Activated T-helper 17 cell treated with anti-CD3 and anti-CD28 coated beads, Interleukin-2, amount 50 U/mL, for 72 hours (primary cell): ENCODE results near the gene HEXIM1. TPM values are rescaled to one million over a fixed set of nuclear protein-coding genes. Genes with fewer than 3 reads are reported as not detected.

Source experiments
- ATAC-seq: fragments of 150-1000 bp; cut with Tn5 transposase; replicated peaks from 2 replicates; pipeline ENCODE4 v1.10.0; 2021; ENCODE audit warnings: mild to moderate bottlenecking, moderate library complexity
- H3K27ac Mint-ChIP-seq: one replicate; pipeline ENCODE4 v1.8.0; 2022; ENCODE audit warnings: mixed read lengths
- H3K27me3 Mint-ChIP-seq: one replicate; pipeline ENCODE4 v1.8.0; 2022; ENCODE audit warnings: mixed read lengths
- H3K36me3 Mint-ChIP-seq: one replicate; pipeline ENCODE4 v1.8.0; 2022; ENCODE audit warnings: low read depth, mild to moderate bottlenecking, mixed read lengths
- H3K4me1 Mint-ChIP-seq: one replicate; pipeline ENCODE4 v1.8.0; 2022; ENCODE audit warnings: mixed read lengths
- H3K4me3 Mint-ChIP-seq: one replicate; pipeline ENCODE4 v1.8.0; 2022; ENCODE audit warnings: mild to moderate bottlenecking, mixed read lengths
- H3K9me3 Mint-ChIP-seq: one replicate; pipeline ENCODE4 v1.8.0; 2022; ENCODE audit warnings: mixed read lengths
- total RNA-seq, 2 donors: library from RNA; stranded (reverse); gene quantifications; one replicate each; pipeline ENCODE4 v1.2.3, GENCODE V29; 2022

HEXIM1 gene
- total RNA-seq, 2 donors from 2014 or later = 45.9 to 66.4 TPM

- Mint-ChIP-seq H3K9me3 (no peaks in the 10 kb centered on the region), H3K27ac (no peak overlapping the region), H3K27me3 (no peaks in the 10 kb centered on the region), H3K4me3 (peak overlapping the region; percentile 42), H3K4me1 (peaks cover 7% of the 10 kb centered on the region), H3K36me3 (no peaks in the 10 kb centered on the region)
- no peak for ATAC-seq
These were observed 17.3 kb upstream of the HEXIM1 start for GRCh38 chr17:45130681-45131615.

- H3K4me3 Mint-ChIP-seq = peak overlapping the region; percentile 42
- no peaks in the 10 kb centered on the region for H3K9me3 Mint-ChIP-seq
- H3K36me3 Mint-ChIP-seq = no peaks in the 10 kb centered on the region
- H3K4me1 Mint-ChIP-seq = peaks cover 7% of the 10 kb centered on the region
- no peak overlapping the region for H3K27ac Mint-ChIP-seq
- H3K27me3 Mint-ChIP-seq = no peaks in the 10 kb centered on the region
- ATAC-seq = peak; percentile 1
These were observed 16.5 kb upstream of the HEXIM1 start for GRCh38 chr17:45131616-45132319.

GRCh38 chr17:45132320-45132571, 16.0 kb upstream of the HEXIM1 start, which contains the start of gene PLCD3:
Gene PLCD3 (minus strand): TSS chr17:45132515. CDS start chr17:45132410, 105 bp downstream.
- Mint-ChIP-seq H3K9me3 (no peaks in the 10 kb centered on the region), H3K36me3 (no peaks in the 10 kb centered on the region), H3K4me3 (peak within 1 kb of the TSS; percentile 82), H3K4me1 (peaks cover 7% of the 10 kb centered on the region), H3K27me3 (no peaks in the 10 kb centered on the region), H3K27ac (peak within 1 kb of the TSS; percentile 33)
- no peak for ATAC-seq

GRCh38 chr17:45132572-45133463, 15.5 kb upstream of the HEXIM1 start:
- Mint-ChIP-seq H3K9me3 (no peaks in the 10 kb centered on the region), H3K4me1 (peaks cover 7% of the 10 kb centered on the region), H3K27me3 (no peaks in the 10 kb centered on the region), H3K4me3 (peak overlapping the region; percentile 82), H3K36me3 (no peaks in the 10 kb centered on the region), H3K27ac (peak overlapping the region; percentile 33)
- ATAC-seq = peak; percentile 55

- Mint-ChIP-seq H3K36me3 (no peaks in the 10 kb centered on the region), H3K27me3 (no peaks in the 10 kb centered on the region), H3K9me3 (no peaks in the 10 kb centered on the region), H3K27ac (peak within 1 kb of the TSS; percentile 49), H3K4me1 (peaks cover 7% of the 10 kb centered on the region), H3K4me3 (peak within 1 kb of the TSS; percentile 80)
- peak; percentile 89 for ATAC-seq
These were observed 12.9 kb upstream of the HEXIM1 start, which contains the start of gene ACBD4 for GRCh38 chr17:45135192-45135977. Gene ACBD4 (plus strand): TSS chr17:45135687. CDS start chr17:45136145, 458 bp downstream.

GRCh38 chr17:45135978-45136791, 12.1 kb upstream of the HEXIM1 start:
- Mint-ChIP-seq H3K27ac (peak overlapping the region; percentile 49), H3K9me3 (no peaks in the 10 kb centered on the region), H3K36me3 (no peaks in the 10 kb centered on the region), H3K4me1 (peaks cover 3% of the 10 kb centered on the region), H3K27me3 (no peaks in the 10 kb centered on the region), H3K4me3 (peak overlapping the region; percentile 80)
- ATAC-seq = no peak

GRCh38 chr17:45136846-45137560, 11.3 kb upstream of the HEXIM1 start:
- no peak for ATAC-seq
- Mint-ChIP-seq H3K36me3 (no peaks in the 10 kb centered on the region), H3K4me1 (no peaks in the 10 kb centered on the region), H3K4me3 (peak overlapping the region; percentile 80), H3K27ac (no peak overlapping the region), H3K9me3 (no peaks in the 10 kb centered on the region), H3K27me3 (no peaks in the 10 kb centered on the region)

- no peaks in the 10 kb centered on the region for H3K27me3 Mint-ChIP-seq
- no peaks in the 10 kb centered on the region for H3K4me1 Mint-ChIP-seq
- no peaks in the 10 kb centered on the region for H3K9me3 Mint-ChIP-seq
- peak overlapping the region; percentile 33 for H3K27ac Mint-ChIP-seq
- no peak overlapping the region for H3K4me3 Mint-ChIP-seq
- H3K36me3 Mint-ChIP-seq = no peaks in the 10 kb centered on the region
- ATAC-seq = no peak
These were observed 10.5 kb upstream of the HEXIM1 start for GRCh38 chr17:45137561-45138305.

- H3K4me1 Mint-ChIP-seq = no peaks in the 10 kb centered on the region
- H3K27me3 Mint-ChIP-seq = no peaks in the 10 kb centered on the region
These were observed 9.3 kb upstream of the HEXIM1 start for GRCh38 chr17:45138911-45139532.

GRCh38 chr17:45139533-45139920, 8.7 kb upstream of the HEXIM1 start:
- ATAC-seq = no peak
- no peak overlapping the region for H3K27ac Mint-ChIP-seq
- H3K9me3 Mint-ChIP-seq = no peaks in the 10 kb centered on the region
- H3K27me3 Mint-ChIP-seq = no peaks in the 10 kb centered on the region
- H3K4me3 Mint-ChIP-seq = no peak overlapping the region
- no peaks in the 10 kb centered on the region for H3K4me1 Mint-ChIP-seq
- H3K36me3 Mint-ChIP-seq = no peaks in the 10 kb centered on the region

More at GRCh38 chr17:45138911-45139532, 9.3 kb upstream of the HEXIM1 start:
- Mint-ChIP-seq H3K27ac (no peak overlapping the region), H3K9me3 (no peaks in the 10 kb centered on the region), H3K4me3 (no peak overlapping the region), H3K36me3 (no peaks in the 10 kb centered on the region)
- ATAC-seq = no peak

GRCh38 chr17:45143094-45143670, 5.1 kb upstream of the HEXIM1 start:
- peak overlapping the region; percentile 20 for H3K27ac Mint-ChIP-seq
- H3K4me1 Mint-ChIP-seq = peaks cover 13% of the 10 kb centered on the region
- H3K36me3 Mint-ChIP-seq = peaks cover 17% of the 10 kb centered on the region
- no peaks in the 10 kb centered on the region for H3K9me3 Mint-ChIP-seq
- H3K27me3 Mint-ChIP-seq = no peaks in the 10 kb centered on the region
- H3K4me3 Mint-ChIP-seq = no peak overlapping the region
- ATAC-seq = no peak
